ENCODE results near the gene LMTK2.

GRCh38 chr7:98102170-98102569, 4.5 kb upstream of the LMTK2 start:
- no peak for TF ChIP-seq POLR2AphosphoS5 (IDR thresholded peaks at IDR 0.05)
- no peak for TF ChIP-seq POLR2A (IDR thresholded peaks at IDR 0.05; ENCODE audit: low read depth)
- TF ChIP-seq CTCF (IDR thresholded peaks at IDR 0.05): no peak
- no peak for TF ChIP-seq EP300 (IDR thresholded peaks at IDR 0.05)
